Fibroblast of the conjunctiva (primary cell): ENCODE measurements around the gene IQCB1.
A peak's percentile ranks its signal among the peaks of the same experiment; 100 is the strongest.
"Not testable (repeated sequence)": the region's sequence is repeated elsewhere in the genome, so short reads cannot be mapped to it uniquely, and the experiment has no call there.

ENCODE experiments used
- DNase-seq: peaks from one replicate; pipeline ENCODE4 v3.0.0-alpha.2; 2010; ENCODE audit warnings: low read depth

Gene IQCB1

GRCh38 chr3:121834671-121835464, at the start of gene IQCB1, which contains the start of gene EAF2:
Gene IQCB1, minus strand, starts transcription at chr3:121835060. Its CDS starts 6,100 bp downstream, at chr3:121828960.
Gene EAF2, plus strand, starts transcription at chr3:121835209. Its CDS starts 77 bp downstream, at chr3:121835286.
- DNase-seq, result peak; percentile 91

DNA sequence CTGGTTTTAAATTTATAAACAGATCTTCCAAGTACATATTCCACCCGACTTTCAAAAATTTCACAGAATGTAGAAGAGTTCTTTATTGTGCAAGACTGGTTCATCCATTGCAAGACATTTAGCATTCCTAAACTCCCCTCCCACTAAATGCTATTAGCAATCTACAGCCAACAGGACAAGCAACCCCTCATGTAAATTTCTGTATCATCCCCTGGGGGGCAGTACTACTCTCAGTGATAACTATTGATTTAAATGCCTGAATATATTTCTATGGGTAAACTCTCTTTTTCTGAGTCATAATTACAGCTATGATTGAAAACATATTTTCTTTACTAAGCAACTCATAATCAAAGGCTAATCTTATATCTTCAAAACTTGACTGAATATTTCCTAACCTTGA, 48.6 kb upstream of the IQCB1 start:
- peak; percentile 17 for DNase-seq

GRCh38 chr3:121878411-121878810, 43.6 kb upstream of the IQCB1 start:
- DNase-seq, result no peak

DNA sequence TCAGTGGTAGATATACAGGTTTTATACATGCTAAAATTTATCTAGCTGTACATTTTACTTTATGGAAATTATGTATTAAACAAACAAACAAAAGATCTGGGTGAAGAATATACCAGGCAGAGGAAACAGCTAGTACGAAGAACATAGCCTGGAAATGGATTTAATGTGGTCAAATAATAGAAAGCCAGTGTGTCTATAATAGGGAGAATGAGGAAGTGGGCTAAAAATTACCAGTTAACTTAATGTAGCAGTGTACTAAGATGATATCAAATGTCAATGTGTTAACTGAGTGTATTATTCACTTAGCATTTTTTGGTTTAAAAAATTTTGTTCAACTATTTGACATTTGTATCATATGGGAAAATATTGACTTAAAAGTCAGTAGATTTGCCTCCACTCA, 36.6 kb upstream of the IQCB1 start:
- no peak for DNase-seq

GRCh38 chr3:121870717-121871116, 35.9 kb upstream of the IQCB1 start:
- DNase-seq, result no peak

DNA sequence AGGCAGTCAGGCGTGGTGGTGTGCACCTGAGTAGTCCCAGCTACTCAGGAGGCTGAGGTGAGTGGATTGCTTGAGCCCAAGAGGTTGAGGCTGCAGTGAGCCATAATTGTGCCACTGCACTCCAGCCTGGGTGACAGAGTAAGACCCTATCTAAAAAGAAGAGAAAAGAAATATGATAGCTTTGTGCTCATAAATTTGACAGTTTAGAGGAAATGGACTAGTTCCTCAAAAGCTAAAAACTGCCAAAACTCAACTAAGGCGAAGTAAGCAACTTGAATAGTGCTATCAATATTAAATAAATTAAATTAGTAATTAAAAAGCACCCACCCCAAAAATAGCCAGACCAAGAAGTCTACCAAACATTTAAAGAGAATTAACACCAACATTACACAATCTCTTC, 34.9 kb upstream of the IQCB1 start:
- no peak for DNase-seq

DNA sequence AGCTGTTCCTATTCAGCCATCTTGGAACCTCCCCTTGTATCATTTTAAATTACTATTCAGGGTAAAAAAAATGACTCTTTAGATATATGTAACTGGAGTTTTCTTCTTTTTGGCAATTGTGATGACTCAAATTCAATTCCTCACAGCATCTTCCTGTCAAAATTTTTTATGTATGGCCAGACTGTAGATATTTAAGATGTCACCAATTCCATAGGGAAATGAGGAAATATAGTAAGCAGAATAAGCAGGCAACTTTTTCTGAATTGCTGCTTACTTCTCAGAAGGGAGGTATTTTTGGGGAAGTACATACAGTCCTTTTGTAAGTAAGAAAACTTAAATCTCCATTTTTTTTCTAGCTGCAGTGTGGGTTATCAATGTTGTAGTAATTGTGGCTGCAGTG, 28.9 kb upstream of the IQCB1 start:
- no peak for DNase-seq

DNA sequence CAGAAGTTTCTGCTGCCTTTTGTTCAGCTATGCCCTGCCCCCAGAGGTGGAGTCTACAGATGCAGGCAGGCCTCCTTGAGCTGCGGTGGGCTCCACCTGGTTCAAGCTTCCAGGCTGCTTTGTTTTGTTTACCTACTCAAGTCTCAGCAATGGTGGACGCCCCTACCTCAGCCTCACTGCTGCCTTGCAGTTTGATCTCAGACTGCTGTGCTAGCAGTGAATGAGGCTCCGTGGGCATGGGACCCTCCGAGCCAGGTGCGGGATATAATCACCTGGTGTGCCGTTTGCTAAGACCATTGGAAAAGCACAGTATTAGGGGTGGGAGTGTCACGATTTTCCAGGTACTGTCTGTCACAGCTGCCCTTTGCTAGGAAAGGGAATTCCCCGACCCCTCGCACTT, 28.4 kb upstream of the IQCB1 start:
- DNase-seq, result not testable (repeated sequence)

DNA sequence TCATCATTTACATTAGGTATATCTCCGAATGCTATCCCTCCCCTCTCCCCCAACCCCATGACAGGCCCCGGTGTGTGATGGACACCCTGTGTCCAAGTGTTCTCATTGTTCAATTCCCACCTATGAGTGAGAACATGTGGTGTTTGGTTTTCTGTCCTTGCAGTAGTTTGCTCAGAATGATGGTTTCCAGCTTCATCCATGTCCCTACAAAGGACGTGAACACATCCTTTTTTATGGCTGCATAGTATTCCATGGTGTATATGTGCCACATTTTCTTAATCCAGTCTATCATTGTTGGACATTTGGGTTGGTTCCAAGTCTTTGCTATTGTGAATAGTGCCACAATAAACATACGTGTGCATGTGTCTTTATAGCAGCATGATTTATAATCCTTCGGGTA, 22.9 kb upstream of the IQCB1 start:
- not testable (repeated sequence) for DNase-seq

DNA sequence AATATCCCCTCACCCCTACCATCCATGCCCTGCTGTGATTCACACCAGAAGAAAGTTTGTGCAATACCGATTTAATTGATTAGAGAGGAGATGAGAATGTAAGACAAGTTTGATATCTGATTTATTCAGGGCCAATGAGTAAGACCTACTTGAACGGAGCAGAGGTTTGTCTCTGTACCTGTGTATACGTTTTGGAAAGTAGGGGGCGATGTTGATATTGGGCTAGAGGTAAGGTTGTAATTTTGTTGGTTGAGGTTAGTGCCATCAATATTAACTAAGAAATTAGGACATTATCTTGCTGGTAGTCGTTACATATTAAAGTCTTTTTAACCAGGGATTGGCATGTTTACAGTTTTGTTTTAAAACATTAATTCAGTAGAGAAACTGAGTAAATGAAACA, 20.7 kb upstream of the IQCB1 start:
- no peak for DNase-seq

- DNase-seq, result no peak
Measured at GRCh38 chr3:121852256-121852655, 17.4 kb upstream of the IQCB1 start.

- no peak for DNase-seq
Measured at GRCh38 chr3:121844892-121845291, 10.0 kb upstream of the IQCB1 start.

DNA sequence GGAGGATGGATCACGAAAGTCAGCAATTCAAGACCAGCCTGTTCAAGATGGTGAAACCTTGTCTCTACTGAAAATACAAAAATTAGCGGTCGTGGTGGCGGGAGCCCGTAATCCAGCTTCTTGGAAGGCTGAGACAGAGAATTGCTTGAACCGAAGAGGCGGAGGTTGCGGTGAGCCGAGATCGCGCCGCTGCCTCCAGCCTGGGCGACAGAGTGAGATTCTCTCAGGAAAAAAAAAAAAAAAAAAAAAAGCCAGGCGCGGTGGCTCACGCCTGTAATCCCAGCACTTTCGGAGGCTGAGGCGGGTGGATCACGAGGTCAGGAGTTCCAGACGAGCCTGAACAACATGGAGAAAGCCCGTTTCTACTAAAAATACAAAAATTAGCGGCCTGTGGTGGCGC, 5.1 kb upstream of the IQCB1 start:
- DNase-seq, result no peak

GRCh38 chr3:121836481-121836880, 1.6 kb upstream of the IQCB1 start:
- DNase-seq, result no peak

DNA sequence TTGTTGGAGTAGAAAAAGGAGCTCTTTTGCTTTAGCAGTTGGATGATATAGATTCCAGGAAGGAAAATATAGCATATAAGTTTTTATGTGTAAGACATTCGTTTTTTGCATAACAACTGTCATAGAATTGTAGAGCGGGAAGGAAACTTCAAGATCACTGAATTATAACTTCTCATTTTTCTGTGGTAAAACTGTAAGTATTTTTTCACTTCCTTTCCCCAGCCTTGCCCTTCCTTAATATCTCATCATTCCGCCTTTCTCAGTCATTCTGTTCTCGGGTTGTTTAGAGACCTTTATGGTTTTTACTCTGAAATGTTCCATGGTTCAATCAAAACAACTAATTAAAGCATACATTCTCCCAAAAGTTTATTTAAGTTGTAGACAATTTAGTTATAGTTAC, 1.2 kb upstream of the IQCB1 start:
- no peak for DNase-seq

DNA sequence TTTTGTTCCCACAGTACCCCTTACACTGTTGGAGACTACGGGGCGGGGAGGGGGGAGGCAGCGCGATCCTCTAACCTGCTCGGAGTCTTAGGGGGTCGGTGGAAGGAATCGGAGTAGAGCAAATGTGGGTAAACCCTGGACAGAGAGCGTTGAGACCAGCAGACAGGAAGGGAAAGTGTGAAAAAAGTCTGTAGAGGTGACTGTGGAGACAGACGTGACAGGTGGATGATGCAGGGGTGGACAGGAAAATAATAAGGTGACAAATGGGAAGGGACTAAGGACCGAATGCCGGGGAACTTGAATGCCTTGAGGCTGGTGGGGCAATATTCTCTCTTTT, 573 bp upstream of the IQCB1 start:
- DNase-seq, result no peak

DNA sequence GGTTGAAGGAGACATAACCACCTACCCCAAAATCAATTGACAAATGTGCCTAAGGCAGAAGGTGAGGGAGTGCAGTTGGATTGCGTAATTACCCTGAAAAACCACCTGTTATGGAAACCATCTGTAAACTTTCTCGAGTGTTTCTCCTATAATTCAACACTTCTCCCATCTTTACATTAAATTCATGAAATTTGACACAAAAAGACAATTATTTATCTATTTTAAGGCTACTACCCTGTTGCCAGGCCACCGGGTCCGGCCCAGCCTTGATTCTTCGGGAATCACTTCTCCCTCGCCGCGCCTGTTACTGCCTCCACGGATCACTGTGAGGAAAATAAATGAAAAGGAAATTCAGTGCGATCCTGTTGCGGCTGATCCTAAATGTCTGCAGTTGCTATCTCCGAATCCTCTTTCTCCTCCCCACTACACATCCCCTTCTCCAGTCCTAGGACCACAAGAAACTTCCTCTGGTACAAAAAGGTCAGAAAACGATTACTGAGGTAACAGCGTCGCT, 646 bp downstream of the IQCB1 start:
- no peak for DNase-seq

DNA sequence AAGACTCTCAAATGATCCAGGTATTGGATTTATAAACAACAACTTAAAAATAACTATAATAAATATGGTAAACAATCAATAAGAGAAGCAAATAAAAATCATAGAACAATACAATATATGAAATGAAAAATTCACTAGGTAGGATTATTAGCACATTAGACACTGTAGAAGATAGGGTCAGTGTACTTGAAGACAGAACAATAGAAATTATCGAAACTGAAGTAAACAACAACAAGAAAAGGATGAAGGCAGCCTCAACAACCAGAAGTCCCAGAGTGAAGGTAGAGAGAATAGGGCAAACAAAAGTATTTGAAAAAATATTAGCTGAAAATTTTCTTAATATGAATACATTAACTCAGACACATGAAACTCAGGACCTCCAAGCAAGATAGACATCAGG, 11.9 kb downstream of the IQCB1 start:
- DNase-seq, result no peak

- no peak for DNase-seq
Measured at GRCh38 chr3:121821421-121822199, 13.2 kb downstream of the IQCB1 start.

DNA sequence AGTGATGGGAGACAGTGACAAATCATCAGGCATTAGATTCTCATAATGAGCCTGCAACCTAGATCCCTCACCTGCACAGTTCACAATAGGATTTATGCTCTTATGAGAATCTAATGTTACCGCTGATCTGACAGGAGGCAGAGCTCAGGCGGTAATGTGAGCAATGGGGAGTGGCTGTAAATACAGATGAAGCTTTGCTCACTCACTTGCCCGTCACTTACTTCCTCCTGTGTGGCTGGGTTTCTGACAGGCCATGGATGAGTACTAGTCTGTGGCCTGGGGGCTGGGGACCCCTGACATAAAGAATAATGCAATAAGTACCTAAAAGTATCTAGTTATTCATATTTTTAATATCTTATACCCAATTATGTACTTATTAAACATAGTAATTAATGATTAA, 15.6 kb downstream of the IQCB1 start:
- DNase-seq, result no peak

DNA sequence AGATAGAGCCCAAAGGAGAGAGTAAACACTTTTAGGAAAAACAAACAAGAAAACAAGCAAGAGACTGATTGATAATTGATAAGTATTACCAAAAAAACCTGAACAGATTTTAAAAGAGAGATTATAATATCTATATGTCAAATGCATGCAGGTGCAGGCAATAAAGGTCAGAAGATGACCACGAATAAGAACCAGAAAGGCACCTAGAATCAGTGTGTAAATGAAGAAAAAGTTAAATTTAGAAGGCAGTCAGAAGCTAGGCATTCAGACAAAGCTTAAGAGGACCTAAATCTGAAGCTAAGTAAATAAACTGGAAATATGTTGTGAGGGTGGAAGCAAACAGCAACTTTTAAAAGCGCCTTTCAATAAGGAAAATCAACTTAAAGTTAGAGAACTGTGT, 16.3 kb downstream of the IQCB1 start:
- no peak for DNase-seq

DNA sequence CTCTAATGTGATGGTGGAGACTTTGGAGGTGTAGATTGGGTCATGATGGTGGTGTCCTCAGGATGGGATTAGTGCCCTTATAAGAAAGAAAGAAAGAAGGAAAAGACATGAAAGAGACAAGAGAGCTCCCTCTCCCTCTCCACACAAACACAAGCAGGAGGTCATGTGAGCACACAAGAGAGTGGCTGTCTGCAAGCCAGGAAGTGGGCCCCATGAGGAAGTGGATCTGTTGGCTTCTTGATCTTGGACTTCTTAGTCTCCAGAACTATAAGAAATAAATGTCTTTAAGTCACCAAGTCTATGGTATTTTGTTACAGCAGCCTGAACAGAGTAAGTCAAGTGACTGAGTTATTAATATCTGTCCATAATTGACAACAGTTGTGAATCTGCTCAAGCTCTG, 17.1 kb downstream of the IQCB1 start:
- no peak for DNase-seq

DNA sequence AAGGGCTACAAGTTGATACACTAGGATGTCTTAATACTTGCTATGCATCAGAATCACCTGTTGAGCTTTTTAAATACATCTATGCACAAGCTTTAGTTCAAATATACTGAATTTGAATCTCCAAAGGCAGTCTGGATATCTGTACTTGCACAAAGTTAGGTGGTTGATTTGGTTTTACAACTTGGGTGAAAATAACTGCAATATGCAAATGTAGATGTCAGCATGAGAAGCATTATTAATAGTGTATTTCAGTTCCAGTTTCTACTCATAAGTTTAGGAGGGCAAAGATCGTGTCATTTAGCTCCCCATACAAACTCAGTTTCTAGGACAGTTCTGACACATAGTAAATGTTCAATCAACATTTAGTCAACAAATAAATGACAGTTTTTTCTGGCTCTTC, 25.6 kb downstream of the IQCB1 start:
- no peak for DNase-seq
